ENCODE data around the gene KEL. TPM values are rescaled to one million over a fixed set of nuclear protein-coding genes. Genes with fewer than 3 reads are reported as not detected.

Gene KEL
- total RNA-seq, 1 donor from 2014 or later = 0.28 TPM

DNA sequence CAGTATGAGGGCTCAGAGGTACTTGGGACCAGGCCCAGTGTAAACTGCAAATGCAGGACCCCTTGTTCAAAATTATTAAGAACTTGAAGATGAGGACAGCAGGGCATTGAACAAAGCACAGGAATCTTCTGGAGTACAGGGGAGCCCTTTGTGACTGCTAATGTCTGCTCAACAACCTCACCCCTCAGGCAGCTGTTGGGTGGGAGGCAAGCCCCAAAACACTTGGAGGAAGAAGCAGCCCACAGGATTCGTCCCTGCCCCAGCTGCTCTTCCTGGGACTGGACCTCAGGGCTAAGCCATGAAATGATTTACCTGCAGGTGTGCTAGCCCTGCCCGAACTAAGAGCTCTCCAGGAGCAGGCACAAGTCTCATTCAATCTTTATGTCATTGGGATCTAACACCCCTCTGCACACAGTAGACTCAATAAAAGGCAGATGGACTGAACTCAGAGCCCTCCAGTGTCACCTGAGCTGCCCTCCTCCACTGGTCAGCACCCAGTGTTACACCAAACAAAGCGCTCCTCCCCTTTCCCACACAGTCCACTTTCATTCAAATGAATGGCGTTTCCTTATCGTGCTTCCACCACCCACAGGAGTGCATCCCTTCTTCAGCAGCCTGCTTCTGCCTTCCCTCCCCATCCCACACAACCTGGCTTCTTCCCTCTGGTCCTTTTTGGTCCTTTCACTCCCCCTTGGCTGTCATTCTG, 29.6 kb downstream of the KEL start:
- no peak for DNase-seq (ENCODE audit: low spot score)
- ATAC-seq = no peak

DNA sequence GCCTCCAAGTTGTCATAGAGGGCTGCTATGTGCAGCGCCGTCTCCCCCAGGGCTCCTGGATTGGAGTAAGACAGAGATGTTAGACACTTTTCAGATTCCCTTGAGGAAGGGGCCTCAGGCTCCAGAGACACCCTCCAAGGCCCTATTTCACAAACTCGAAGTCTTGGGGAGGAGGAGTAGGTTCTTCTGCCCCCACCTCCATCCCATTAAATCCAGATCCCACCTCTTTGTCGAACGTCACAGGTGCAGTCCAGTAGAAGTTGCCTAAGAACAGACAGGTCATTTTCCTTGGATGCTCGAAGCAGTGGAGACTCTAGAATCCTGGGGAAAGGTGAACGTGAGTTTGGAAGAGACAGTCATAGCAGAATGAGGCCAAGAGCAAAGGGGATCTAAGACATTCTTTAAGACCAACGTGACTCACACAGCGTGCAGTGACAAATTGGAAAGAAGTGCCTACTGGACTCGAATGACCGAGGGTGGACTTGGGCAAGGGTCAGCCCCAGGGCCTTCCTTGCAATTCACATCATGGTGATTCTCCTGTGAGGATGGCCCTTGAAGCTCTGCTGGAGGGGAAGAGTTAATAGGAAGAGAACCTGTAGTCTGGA, 31.9 kb downstream of the KEL start:
- DNase-seq (ENCODE audit: low spot score) (no peak), ATAC-seq (no peak)

- no peak for DNase-seq (ENCODE audit: low spot score)
- no peak for ATAC-seq
Observed at GRCh38 chr7:142927949-142928348, 34.2 kb downstream of the KEL start.

DNA sequence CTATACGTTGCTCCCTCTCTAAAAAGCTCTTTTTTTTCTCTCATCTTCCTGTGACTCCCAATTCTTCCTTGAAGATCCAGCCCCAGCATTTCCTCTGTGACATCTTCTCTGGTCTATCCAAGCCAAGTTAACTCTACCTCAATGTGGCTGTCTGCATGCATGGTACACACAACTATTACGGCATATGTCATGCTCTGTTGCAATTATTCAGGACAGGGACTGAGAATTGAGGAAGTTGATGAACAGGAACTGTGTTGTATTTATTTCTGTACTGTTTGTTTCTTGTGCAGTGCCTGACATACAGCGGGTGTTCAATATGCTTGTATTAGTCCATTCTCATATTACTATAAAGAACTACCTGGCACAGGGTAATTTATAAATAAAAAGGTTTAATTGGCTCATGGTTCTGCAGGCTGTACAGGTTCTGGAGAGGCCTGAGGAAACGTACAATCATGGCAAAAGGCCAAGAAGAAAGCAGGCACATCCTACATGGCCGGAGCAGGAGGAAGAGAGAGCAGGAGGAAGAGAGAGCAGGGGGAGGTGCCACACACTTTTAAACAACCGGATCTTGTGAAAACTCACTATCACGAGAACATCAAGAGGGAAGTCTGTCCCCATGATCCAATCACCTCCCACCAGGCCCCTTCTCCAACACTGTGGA, 34.9 kb downstream of the KEL start:
- DNase-seq (ENCODE audit: low spot score) (no peak), ATAC-seq (peak; percentile 33)

GRCh38 chr7:142925413-142925812, 36.8 kb downstream of the KEL start:
- ATAC-seq = no peak
- DNase-seq (ENCODE audit: low spot score) = no peak

DNA sequence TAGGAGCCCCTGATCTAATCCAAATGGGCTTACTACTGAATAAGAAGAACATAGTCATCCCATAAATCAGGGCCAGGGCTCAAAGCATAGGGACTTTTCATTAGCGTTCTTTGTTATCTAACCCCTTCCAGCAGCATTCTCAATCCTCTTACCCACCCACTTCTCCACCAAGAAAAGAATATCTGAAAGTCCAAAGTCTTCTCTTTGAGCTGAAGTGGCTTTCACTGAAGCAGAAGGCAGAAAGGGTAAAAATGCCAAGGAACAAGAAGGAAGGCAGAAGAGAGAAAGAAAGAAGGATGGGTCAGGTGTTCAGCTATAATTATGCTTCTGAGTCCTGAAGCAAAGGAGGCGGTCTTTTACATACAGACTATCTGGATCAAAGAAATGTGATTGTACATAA, 38.8 kb downstream of the KEL start:
- ATAC-seq (no peak), DNase-seq (ENCODE audit: low spot score) (no peak)

GRCh38 chr7:142919656-142920055, 42.5 kb downstream of the KEL start:
- DNase-seq (ENCODE audit: low spot score) (no peak), ATAC-seq (no peak)

- no peak for DNase-seq (ENCODE audit: low spot score)
Observed at GRCh38 chr7:142918901-142919300, 43.3 kb downstream of the KEL start.

GRCh38 chr7:142917447-142917846, 44.7 kb downstream of the KEL start:
- no peak for DNase-seq (ENCODE audit: low spot score)
- ATAC-seq = no peak

More at GRCh38 chr7:142918901-142919300, 43.3 kb downstream of the KEL start:
- no peak for ATAC-seq

GRCh38 chr7:142916508-142916907, 45.7 kb downstream of the KEL start:
- ATAC-seq (no peak), DNase-seq (ENCODE audit: low spot score) (no peak)

GRCh38 chr7:142915315-142915714, 46.8 kb downstream of the KEL start:
- ATAC-seq (no peak), DNase-seq (ENCODE audit: low spot score) (no peak)

- ATAC-seq (no peak), DNase-seq (ENCODE audit: low spot score) (no peak)
Observed at GRCh38 chr7:142914121-142914520, 48.0 kb downstream of the KEL start.

- DNase-seq (ENCODE audit: low spot score) (no peak), ATAC-seq (no peak)
Observed at GRCh38 chr7:142913566-142913965, 48.6 kb downstream of the KEL start.

- DNase-seq (ENCODE audit: low spot score) = no peak
- no peak for ATAC-seq
Observed at GRCh38 chr7:142913051-142913450, 49.1 kb downstream of the KEL start.

- DNase-seq (ENCODE audit: low spot score) = no peak
- no peak for ATAC-seq
Observed at GRCh38 chr7:142910481-142910880, 51.7 kb downstream of the KEL start.

GRCh38 chr7:142910031-142910433, 52.1 kb downstream of the KEL start:
- no peak for ATAC-seq

DNA sequence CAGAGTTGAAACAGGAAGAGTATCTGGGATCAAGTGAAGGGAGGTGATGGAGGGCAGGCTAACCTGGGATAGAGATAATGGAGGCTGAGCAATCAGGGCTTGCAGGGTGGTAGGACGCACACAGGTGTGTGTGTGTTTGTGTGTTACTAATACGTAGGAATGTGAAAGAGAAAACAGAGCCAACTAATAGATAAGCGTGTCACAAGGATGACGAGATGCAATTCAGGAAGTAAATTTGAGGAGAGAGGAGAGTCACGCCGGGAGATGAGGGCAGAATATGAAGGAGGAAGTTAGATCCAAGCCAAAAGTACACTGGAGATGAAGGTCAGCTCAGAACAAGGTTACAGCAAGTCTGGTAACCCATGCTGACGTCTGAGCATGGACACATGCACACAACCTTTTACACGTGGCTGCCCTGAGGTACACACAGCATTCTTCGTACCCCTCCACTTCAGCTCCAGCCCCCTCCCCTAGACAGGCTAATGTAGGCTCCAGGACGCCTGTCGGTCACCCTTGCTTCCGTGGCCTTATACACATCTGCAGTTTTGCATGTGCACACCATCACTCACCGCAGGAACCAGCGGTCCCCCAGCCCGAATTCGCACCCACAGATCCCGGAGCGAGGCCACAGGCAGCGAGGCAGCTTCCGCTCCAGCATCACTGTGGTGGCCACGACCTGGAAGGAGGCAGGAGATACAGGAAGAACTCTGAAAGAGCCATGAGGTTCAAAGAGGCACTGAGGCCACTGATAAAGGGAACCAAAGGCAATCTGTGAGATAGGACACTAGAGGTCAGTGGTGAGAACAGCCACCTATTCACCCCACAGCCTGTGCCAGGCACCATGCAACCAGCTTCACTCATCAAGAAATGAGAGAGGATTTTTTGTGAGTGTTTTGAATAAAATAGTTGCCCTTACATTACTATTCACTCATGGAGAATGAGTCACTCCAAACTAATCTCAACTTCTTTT, 53.0 kb downstream of the KEL start:
- no peak for DNase-seq (ENCODE audit: low spot score)
- ATAC-seq = peak; percentile 90

More at GRCh38 chr7:142910031-142910433, 52.1 kb downstream of the KEL start:
- DNase-seq (ENCODE audit: low spot score) = no peak

DNA sequence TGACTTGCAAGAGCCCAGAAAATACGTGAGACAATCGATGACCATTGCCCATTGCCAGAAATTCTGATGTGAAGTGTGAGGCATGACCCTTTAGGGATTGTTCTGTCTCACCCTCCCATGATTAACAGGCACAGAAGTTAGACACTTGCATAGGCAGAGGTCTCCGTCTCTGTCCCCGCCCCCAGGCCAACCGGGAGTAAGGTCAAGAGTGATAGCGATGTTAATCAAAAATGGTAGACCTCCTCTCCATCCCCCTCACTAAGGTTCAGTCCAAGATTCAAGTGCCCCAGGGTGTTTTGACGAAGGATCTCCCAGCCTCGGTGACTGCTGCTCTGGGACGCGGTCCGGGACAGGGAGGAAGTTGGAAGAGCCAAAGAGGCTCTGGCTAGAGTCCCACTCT, 53.9 kb downstream of the KEL start:
- ATAC-seq (no peak), DNase-seq (ENCODE audit: low spot score) (no peak)

DNA sequence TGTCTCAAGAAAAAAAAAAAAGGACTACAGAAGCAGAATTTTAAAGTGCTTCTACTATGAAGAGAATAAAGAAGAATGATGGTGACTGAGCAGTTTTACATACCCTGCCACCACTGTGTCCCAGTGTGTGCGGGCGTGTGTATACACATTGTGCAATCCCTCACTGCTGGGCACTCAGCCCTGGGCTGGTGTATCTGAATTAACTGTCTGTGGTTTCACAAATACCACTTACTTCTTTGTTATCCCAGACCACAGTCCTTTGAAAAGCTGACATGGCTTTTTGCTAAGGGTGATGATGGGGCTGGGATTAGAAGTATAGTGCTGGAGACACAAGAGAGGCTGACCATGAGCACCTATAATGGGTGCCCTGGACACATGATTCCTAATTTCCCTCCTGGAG, 55.5 kb downstream of the KEL start:
- DNase-seq (ENCODE audit: low spot score) = peak; percentile 72
- peak; percentile 91 for ATAC-seq

- no peak for ATAC-seq
- DNase-seq (ENCODE audit: low spot score) = no peak
Observed at GRCh38 chr7:142905759-142906158, 56.4 kb downstream of the KEL start.

GRCh38 chr7:142904128-142904527, 58.0 kb downstream of the KEL start:
- ATAC-seq = no peak
- no peak for DNase-seq (ENCODE audit: low spot score)

Measured in left lobe of liver (tissue), 2 donors.